DND-41 (cell line): ENCODE results near the gene VAV3.

Experiments
- EZH2 ChIP-seq: IDR thresholded peaks from 3 replicates; pipeline ENCODE4 v1.6.1; 2012; ENCODE audit warnings: borderline replicate concordance, low read depth, mild to moderate bottlenecking, moderate library complexity, low read length, inconsistent platforms; ENCODE audit not compliant: severe bottlenecking
- TF ChIP-seq, protein P1 (sequence below): IDR thresholded peaks from 2 replicates; pipeline ENCODE4 v1.5.1; 2012; ENCODE audit warnings: borderline replicate concordance, low read length, moderate library complexity, mild to moderate bottlenecking; ENCODE audit not compliant: poor library complexity, severe bottlenecking; ENCODE audit errors: extremely low read depth

DNA sequence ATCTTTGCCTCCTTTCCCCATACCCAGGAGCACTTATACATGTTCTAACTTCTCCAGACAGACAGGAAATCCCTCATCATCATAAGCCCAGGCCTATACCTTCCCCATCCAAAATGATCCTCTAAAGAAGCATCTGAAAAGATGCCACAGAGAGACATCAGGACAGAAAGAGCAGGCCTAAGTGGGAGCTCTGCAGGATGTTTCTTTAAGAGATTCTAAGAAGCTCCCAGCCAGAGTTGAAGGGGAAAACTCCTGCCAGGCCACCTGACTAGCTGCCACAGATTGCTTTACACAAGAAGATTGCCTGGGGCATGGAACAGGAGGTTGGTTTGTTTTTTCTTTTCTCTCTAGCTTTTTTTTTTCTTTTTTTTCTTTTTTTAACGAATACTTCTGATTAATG lies 275.8 kb downstream of the VAV3 start:
- TF ChIP-seq, protein P1, sequence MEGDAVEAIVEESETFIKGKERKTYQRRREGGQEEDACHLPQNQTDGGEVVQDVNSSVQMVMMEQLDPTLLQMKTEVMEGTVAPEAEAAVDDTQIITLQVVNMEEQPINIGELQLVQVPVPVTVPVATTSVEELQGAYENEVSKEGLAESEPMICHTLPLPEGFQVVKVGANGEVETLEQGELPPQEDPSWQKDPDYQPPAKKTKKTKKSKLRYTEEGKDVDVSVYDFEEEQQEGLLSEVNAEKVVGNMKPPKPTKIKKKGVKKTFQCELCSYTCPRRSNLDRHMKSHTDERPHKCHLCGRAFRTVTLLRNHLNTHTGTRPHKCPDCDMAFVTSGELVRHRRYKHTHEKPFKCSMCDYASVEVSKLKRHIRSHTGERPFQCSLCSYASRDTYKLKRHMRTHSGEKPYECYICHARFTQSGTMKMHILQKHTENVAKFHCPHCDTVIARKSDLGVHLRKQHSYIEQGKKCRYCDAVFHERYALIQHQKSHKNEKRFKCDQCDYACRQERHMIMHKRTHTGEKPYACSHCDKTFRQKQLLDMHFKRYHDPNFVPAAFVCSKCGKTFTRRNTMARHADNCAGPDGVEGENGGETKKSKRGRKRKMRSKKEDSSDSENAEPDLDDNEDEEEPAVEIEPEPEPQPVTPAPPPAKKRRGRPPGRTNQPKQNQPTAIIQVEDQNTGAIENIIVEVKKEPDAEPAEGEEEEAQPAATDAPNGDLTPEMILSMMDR = no peak
- no peak for TF ChIP-seq EZH2
